Brain microvascular endothelial cell (primary cell): Measurements from ENCODE around the gene CALML6.

Experiments used
- DNase-seq: peaks from one replicate; pipeline ENCODE4 v3.0.0-alpha.2; 2020
- H3K27ac ChIP-seq: fragments of 250-450 bp; sonication (Bioruptor Pico); 2 replicates; pipeline ENCODE4 v1.5.1; 2020; ENCODE audit warnings: mild to moderate bottlenecking, moderate library complexity
- H3K27me3 ChIP-seq: fragments of 250-450 bp; sonication (Bioruptor Pico); replicated peaks from 2 replicates; pipeline ENCODE4 v1.5.1; 2020; ENCODE audit warnings: mild to moderate bottlenecking
- H3K36me3 ChIP-seq: fragments of 250-450 bp; sonication (Bioruptor Pico); replicated peaks from 2 replicates; pipeline ENCODE4 v1.5.1; 2020; ENCODE audit warnings: mild to moderate bottlenecking
- H3K4me3 ChIP-seq: 2 replicates; pipeline ENCODE4 v1.5.1; 2011; ENCODE audit warnings: low read depth, mild to moderate bottlenecking, control low read depth, low read length, moderate library complexity
- CTCF ChIP-seq: IDR thresholded peaks from 2 replicates; pipeline ENCODE4 v1.5.1; 2011; ENCODE audit warnings: low read depth, mild to moderate bottlenecking, moderate library complexity, low read length, control low read depth, inconsistent platforms; ENCODE audit errors: missing control alignments
- in situ Hi-C: cut with HindIII; loops from 2 replicates; pipeline ENCODE4 v1.10.0; 2017; ENCODE audit warnings: low sequenced_read_pairs, low pct_ligation_motif_present

CALML6 gene

GRCh38 chr1:1938613-1939295 lies 23.7 kb downstream of the CALML6 start:
- H3K27ac ChIP-seq: no peak overlapping the region
- H3K27me3 ChIP-seq: peaks cover 14% of the 10 kb centered on the region
- no peaks in the 10 kb centered on the region for H3K36me3 ChIP-seq
- TF ChIP-seq CTCF: no peak
- in situ Hi-C loops: no loop called here
- no peak overlapping the region for H3K4me3 ChIP-seq
- no peak for DNase-seq

GRCh38 chr1:1939296-1940122 lies 24.4 kb downstream of the CALML6 start:
- H3K36me3 ChIP-seq: no peaks in the 10 kb centered on the region
- in situ Hi-C loops: no loop called here
- H3K4me3 ChIP-seq: no peak overlapping the region
- DNase-seq: no peak
- no peak overlapping the region for H3K27ac ChIP-seq
- H3K27me3 ChIP-seq: peaks cover 14% of the 10 kb centered on the region
- no peak for TF ChIP-seq CTCF

- no peak overlapping the region for H3K27ac ChIP-seq
- TF ChIP-seq CTCF: no peak
- H3K27me3 ChIP-seq: peaks cover 14% of the 10 kb centered on the region
- DNase-seq: no peak
- H3K4me3 ChIP-seq: no peak overlapping the region
- in situ Hi-C loops: no loop called here
- no peaks in the 10 kb centered on the region for H3K36me3 ChIP-seq
Observed at GRCh38 chr1:1940123-1940425, 25.0 kb downstream of the CALML6 start.

- in situ Hi-C loops: no loop called here
- no peak overlapping the region for H3K27ac ChIP-seq
- no peak for TF ChIP-seq CTCF
- no peak overlapping the region for H3K4me3 ChIP-seq
- DNase-seq: no peak
- H3K36me3 ChIP-seq: no peaks in the 10 kb centered on the region
- peaks cover 14% of the 10 kb centered on the region for H3K27me3 ChIP-seq
Observed at GRCh38 chr1:1941211-1941841, 26.3 kb downstream of the CALML6 start.

- no peak for DNase-seq
- no peak overlapping the region for H3K4me3 ChIP-seq
- no peaks in the 10 kb centered on the region for H3K36me3 ChIP-seq
- H3K27me3 ChIP-seq: peaks cover 14% of the 10 kb centered on the region
- H3K27ac ChIP-seq: no peak overlapping the region
- in situ Hi-C loops: no loop called here
- TF ChIP-seq CTCF: no peak
Observed at GRCh38 chr1:1941868-1942752, 27.1 kb downstream of the CALML6 start.
